GM20000 (cell line): Measurements from ENCODE around the gene PDXP.

ENCODE experiments used
- DNase-seq: peaks from one replicate; pipeline ENCODE4 v3.0.0; 2012; ENCODE audit warnings: low spot score
- TF ChIP-seq, protein P1 (sequence below): IDR thresholded peaks from 2 replicates; pipeline ENCODE4 v1.5.1; 2012; ENCODE audit warnings: mild to moderate bottlenecking, control low read depth; ENCODE audit errors: extremely low read depth, missing control alignments

The PDXP gene

DNA sequence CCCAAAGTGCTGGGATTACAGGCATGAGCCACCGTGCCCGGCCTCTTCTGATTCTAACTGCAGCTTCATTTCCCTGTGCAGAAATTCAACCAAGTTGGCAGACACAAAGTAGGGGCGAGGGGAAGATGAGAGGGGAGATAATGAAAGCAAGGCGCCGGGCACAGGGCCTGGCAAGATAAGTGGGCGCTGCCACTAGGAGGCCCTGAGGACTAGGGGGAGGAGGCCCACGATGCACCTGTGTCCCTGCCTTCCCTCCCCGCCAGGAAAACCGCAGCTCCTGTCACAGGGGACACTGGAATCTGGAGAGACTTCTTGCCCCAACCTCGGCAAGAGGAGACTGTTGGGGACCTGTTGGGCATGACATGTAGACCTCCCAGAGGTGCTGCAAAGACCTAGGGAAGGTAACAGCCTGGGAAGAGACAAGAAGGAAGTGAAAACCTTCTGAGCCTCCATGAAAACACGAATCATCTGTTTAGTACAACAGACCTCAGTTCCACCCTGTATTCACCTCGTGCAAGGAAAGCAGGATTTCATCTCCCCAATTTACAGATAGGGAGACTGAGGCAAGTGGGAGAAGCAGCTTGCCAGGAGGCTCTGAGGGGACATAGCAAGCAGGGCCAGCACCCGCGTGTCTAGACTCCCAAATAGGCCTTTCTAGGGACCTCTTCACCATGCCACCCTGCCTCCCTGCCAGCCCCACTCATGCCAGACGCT is 13.8 kb downstream of the PDXP start:
- TF ChIP-seq, protein P1, sequence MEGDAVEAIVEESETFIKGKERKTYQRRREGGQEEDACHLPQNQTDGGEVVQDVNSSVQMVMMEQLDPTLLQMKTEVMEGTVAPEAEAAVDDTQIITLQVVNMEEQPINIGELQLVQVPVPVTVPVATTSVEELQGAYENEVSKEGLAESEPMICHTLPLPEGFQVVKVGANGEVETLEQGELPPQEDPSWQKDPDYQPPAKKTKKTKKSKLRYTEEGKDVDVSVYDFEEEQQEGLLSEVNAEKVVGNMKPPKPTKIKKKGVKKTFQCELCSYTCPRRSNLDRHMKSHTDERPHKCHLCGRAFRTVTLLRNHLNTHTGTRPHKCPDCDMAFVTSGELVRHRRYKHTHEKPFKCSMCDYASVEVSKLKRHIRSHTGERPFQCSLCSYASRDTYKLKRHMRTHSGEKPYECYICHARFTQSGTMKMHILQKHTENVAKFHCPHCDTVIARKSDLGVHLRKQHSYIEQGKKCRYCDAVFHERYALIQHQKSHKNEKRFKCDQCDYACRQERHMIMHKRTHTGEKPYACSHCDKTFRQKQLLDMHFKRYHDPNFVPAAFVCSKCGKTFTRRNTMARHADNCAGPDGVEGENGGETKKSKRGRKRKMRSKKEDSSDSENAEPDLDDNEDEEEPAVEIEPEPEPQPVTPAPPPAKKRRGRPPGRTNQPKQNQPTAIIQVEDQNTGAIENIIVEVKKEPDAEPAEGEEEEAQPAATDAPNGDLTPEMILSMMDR, result no peak
- DNase-seq, result no peak

DNA sequence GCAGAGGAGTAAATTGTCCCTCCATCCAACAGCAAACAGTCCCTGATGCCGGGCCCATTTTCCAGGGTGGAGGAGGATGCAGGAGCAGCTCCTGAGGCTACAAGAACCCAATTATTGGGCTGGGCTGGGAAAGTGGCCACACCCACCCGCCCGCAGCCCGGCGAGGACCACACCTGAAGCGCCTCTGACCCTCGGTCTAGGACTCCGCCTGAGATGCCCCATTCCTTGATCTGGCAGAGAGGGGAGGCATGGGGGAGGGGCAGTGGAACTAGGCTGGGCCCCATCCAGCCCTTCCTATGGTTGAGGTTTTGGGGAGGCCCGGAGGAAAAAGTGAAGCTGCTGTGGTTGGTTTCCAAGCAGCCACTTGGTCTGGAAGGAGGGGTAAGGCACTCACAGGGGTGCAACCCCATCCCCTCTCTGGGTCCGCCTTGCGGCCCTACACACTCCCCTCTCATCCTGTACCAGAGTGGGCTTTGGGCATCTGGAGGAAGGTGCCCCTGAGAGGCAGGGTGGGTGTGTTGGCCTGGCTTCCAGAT is 14.5 kb downstream of the PDXP start:
- TF ChIP-seq, protein P1, result no peak

DNA sequence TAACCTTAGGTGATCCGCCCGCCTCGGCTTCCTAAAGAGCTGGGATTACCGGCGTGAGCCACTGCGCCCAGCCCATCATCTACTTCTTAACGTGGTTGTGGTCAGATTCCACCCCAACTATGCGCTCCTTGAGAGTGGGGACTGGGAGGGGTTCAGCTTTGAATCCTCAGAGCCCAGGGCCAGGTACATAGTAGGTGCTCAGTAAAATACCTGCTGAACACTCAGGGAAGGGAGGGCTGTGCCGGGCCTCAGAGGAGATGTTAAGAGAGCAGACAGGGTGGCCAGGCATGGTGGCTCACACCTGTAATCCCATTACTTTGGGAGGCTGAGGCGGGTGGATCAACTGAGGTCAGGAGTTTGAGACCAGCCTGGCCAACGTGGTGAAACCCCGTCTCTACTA is 15.7 kb downstream of the PDXP start:
- no peak for DNase-seq

More for the DNA sequence above, 14.5 kb downstream of the PDXP start:
- no peak for DNase-seq

DNA sequence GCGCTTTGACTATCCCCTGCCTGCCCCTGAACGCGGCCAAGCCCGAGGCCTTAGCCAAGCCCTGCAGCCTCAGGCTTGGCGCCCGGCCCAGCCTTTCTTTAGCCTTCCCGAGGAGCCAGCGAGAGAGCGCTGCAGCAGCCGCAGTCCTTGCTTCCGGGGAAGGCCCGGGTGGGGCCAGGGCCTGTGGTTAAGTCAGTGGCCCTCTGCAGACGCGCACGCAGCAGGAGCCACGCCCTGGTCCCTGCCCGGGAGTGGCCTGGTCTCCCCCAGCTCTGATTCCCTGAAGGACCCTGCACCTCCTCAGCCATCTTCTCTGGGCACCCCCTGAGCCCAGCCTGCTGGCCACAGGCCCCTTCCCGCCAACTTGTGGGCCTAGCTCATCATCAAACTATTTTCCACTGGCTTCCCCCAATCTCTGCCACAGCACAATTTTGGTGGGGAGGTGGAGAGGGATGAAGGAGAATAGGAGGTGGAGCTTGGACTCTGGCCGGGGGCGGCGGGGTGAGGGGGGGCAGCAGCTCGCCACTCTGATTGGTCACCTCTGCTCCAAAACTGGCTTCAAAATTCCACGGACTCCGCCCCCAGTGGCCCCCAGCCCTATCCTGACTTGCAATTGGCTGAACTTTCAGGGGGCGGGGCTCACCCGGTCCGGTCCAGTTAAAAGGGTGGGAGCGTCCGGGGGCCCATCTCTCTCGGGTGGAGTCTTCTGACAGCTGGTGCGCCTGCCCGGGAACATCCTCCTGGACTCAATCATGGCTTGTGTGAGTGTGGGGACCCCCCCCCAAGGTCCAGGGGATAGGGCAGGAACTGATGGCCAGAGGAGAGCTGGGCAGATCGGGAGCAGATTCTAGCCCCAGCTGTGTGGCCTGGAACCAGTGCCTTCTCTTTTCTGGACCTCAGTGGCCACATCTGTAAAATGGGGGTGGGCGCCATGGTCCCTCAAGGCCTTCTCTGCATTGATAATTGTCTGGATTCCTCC is 16.7 kb downstream of the PDXP start, which contains the start of gene LGALS1:
TSS of gene LGALS1 (plus strand) at position 686 of the 979 bp plus-strand sequence. CDS start at position 753, 67 bp downstream.
- TF ChIP-seq, protein P1, result no peak
- DNase-seq, result peak; percentile 85

More for the DNA sequence above, 15.7 kb downstream of the PDXP start:
- TF ChIP-seq, protein P1, result no peak

DNA sequence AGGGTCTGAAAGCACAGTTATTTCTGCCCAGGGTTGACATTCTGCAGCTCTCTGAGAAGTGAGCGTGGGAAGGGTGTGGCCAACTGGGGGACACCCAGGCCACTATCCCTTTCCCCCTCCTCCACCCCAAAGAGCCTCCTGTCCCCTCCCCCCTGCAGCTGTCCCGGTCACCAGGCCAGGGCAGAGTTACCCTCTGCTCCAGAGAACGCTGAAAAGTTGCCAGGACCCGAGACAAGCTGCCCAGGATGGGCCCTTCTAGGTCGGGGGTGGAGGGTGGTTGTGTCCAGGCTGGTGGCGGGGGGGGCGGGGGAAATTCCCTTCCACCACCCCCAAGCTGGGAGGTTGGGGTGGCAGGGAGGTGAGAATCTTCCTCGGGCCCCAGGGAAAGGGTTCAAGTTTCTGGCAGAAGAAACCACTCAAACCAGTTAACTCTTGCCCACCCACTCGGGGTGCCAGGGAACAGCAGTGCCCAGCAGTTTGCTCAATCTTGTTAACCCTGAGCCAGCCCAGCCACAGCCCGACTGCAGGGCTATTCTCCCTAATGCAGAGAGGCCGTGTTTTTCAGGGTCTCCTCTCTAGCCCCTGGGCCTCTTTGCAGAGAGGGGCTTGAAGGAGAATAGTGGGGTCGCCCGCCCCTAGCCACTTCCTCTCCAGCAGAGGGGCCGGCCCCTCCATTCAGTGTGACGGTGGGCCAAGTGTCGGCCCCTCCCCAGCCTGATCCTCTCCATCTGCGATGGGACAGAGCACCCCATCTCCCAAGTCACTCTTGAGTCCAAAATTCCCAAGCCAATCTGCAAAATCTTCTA is 17.6 kb downstream of the PDXP start:
- no peak for DNase-seq
- TF ChIP-seq, protein P1, result no peak

DNA sequence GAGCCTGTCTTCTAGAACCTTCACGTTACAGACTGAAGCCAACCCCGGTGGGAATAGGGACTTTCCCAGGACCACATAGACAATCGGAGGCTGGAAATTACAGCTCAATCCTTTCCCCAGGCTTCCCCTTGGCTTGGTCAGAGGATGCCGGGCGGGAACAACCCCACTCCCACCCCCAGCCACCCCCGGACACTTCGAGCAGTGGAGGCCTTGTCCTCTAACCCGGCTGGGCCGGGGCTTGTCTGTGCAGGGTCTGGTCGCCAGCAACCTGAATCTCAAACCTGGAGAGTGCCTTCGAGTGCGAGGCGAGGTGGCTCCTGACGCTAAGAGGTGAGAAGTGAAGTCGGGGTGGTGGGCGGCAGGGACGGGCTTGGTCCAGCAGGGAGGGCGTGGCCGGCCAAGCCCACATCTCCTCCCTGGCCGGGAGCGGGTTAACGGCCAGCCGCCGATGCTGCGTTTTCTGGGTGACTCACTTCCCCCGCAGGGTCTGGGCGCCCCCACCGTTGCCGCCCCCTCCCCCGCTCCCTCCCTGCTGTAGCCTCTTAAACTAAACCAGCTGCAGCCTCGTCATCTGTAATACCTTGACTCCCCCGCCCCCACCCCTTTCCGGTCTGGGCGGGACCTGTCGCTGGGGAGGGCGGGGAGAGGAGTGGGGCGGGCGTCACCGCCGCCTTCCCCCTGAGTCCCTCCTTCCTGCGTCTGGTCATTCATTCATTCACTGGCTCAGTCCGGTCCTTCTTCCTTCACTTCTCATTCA is 18.4 kb downstream of the PDXP start:
- DNase-seq, result peak; percentile 88
- TF ChIP-seq, protein P1, result no peak
